ENCODE data around the gene RPL7A.

DNA sequence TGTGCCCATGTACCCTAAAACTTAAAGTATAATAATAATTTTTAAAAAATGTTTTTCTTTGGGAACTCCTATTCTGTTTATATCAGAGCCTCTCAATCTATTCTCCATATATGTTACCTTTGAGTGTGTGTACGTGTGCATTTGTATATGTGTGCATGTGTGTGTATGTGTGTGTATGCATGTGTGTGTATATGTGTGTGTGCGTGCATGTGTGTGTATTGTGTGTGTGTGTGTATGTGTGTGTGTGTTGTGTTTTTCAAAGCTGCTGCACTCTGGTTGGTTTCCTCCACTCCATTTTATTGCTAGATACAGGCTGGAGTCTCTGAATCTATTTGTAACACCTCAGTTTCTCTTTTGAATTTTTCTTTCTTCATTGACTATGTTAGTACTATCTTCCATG is 32.0 kb upstream of the RPL7A start:
- TF ChIP-seq, protein P1, sequence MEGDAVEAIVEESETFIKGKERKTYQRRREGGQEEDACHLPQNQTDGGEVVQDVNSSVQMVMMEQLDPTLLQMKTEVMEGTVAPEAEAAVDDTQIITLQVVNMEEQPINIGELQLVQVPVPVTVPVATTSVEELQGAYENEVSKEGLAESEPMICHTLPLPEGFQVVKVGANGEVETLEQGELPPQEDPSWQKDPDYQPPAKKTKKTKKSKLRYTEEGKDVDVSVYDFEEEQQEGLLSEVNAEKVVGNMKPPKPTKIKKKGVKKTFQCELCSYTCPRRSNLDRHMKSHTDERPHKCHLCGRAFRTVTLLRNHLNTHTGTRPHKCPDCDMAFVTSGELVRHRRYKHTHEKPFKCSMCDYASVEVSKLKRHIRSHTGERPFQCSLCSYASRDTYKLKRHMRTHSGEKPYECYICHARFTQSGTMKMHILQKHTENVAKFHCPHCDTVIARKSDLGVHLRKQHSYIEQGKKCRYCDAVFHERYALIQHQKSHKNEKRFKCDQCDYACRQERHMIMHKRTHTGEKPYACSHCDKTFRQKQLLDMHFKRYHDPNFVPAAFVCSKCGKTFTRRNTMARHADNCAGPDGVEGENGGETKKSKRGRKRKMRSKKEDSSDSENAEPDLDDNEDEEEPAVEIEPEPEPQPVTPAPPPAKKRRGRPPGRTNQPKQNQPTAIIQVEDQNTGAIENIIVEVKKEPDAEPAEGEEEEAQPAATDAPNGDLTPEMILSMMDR (conservative IDR thresholded peaks at IDR 0.05): no peak
- no peak for TF ChIP-seq ZFX (IDR thresholded peaks at IDR 0.05)

Data from C4-2B (cell line).